DOHH2 (cell line): ENCODE data around the gene EXOSC5.

Source experiments
- CTCF ChIP-seq: fragments of 200-600 bp; sonication (generic); IDR thresholded peaks from one replicate; pipeline ENCODE4 v1.5.1; 2014; ENCODE audit warnings: antibody characterized with exemption, mild to moderate bottlenecking, low read depth, low read length; ENCODE audit not compliant: poor library complexity, severe bottlenecking
- EZH2phosphoT487 ChIP-seq: fragments of 200-600 bp; sonication (generic); IDR thresholded peaks from 2 replicates; pipeline ENCODE4 v1.6.1; 2017; ENCODE audit warnings: borderline replicate concordance, mild to moderate bottlenecking, antibody characterized with exemption, low read length, moderate library complexity, mixed read lengths

DNA sequence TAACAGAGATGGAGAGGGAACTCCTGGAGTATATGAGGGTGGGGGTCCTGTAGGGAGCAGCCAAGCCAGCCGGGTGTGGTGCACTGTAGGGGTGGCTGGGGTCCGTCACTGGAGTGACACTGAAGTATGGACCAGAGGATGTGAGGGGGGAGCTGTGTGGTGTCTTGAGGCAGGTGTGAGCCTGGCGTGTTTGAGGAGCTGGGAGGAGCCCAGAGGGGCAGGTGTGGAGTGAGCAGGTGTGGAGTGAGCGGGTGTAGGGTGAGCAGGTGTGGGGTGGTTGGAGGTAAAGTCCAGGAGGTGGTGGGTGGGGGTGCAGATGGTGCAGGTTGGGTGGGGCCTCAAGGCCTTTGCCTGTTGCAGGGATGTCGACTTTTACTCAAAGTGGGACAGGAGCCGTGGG lies 24.2 kb upstream of the EXOSC5 start:
- no peak for TF ChIP-seq CTCF
- no peak for TF ChIP-seq EZH2phosphoT487
